A673 (cell line): ENCODE results near the gene TACC2.

Experiments
- EZH2 ChIP-seq: fragments of 200-600 bp; sonication (generic); IDR thresholded peaks from 2 replicates; pipeline ENCODE4 v1.6.1; 2017; ENCODE audit warnings: borderline replicate concordance, low read depth, mild to moderate bottlenecking, mixed read lengths, antibody characterized with exemption, low read length; ENCODE audit not compliant: poor library complexity, severe bottlenecking
- TF ChIP-seq, protein P1 (sequence below): fragments of 300-800, 200-600 bp; sonication (generic); conservative IDR thresholded peaks from 2 replicates; pipeline ENCODE4 v1.5.1; 2017; ENCODE audit warnings: low read depth, mild to moderate bottlenecking, antibody characterized with exemption, low read length, moderate library complexity, mixed read lengths

DNA sequence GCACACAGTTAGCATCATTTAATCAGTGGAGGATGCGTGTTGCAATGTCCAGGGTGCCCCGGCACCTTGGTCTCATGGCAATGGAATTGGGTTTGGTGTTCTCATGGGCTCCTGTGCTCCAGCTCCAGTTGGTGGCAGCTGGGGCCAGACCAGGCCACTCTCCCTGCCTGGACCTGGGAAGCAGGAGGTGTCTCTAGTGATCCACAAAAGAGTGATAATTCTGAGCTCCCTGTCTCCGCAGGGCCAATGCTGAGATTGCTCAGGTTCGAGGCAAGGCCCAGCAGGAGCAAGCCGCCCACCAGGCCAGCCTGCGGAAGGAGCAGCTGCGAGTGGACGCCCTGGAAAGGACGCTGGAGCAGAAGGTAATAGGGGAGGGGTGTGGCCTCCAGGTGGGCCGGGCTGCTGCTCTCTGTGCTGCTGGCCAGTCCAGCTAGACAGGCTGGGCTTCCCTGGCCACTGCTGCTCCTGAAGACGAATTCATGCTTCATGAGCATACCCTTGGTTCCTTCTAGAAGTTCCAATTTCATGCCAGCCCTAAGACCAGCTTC, 260.4 kb downstream of the TACC2 start:
- TF ChIP-seq, protein P1, sequence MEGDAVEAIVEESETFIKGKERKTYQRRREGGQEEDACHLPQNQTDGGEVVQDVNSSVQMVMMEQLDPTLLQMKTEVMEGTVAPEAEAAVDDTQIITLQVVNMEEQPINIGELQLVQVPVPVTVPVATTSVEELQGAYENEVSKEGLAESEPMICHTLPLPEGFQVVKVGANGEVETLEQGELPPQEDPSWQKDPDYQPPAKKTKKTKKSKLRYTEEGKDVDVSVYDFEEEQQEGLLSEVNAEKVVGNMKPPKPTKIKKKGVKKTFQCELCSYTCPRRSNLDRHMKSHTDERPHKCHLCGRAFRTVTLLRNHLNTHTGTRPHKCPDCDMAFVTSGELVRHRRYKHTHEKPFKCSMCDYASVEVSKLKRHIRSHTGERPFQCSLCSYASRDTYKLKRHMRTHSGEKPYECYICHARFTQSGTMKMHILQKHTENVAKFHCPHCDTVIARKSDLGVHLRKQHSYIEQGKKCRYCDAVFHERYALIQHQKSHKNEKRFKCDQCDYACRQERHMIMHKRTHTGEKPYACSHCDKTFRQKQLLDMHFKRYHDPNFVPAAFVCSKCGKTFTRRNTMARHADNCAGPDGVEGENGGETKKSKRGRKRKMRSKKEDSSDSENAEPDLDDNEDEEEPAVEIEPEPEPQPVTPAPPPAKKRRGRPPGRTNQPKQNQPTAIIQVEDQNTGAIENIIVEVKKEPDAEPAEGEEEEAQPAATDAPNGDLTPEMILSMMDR: no peak
- TF ChIP-seq EZH2: no peak
